ENCODE results near the gene DOP1A. TPM values are rescaled to one million over a fixed set of nuclear protein-coding genes. Genes with fewer than 3 reads are reported as not detected.

DOP1A gene
- total and polyA plus RNA-seq, 2 donors (not counting 1 experiment from before 2014, with no cell fraction given), result 9.4 to 28.3 TPM

GRCh38 chr6:83155794-83156193 lies 88.3 kb downstream of the DOP1A start:
- Mint-ChIP-seq H3K4me3 (no peak overlapping the region), H3K27me3 (no peaks in the 10 kb centered on the region), H3K4me1 (no peaks in the 10 kb centered on the region), H3K27ac (no peak overlapping the region), H3K9me3 (ENCODE audit: insufficient read depth) (no peaks in the 10 kb centered on the region)
- no peak overlapping the region for H3K27ac ChIP-seq (ENCODE audit: low read length in 2 of 2)
- H3K4me3 ChIP-seq (ENCODE audit: control extremely low read depth in 1 of 5, extremely low read depth in 1 of 5, insufficient read depth in 1 of 5, low read depth in 2 of 5, low read length in 4 of 5), result no peak overlapping the region
- CTCF ChIA-PET, result interaction anchor here (1.2 to 1.3 kb wide), 2 partner anchors 10 to 90 kb away, joined by 3 read pairs; no protein-coding TSS in a partner anchor
- H3K4me2 ChIP-seq (replicated peaks; ENCODE audit: low read depth, low read length, poor library complexity, severe bottlenecking), result no peak overlapping the region
- no peaks in the 10 kb centered on the region for H3K79me2 ChIP-seq (ENCODE audit: control insufficient read depth, insufficient read depth, low read length)
- no peak for DNase-seq
- H3K36me3 ChIP-seq (replicated peaks in 1 of 2; ENCODE audit: control extremely low read depth in 1 of 2, control insufficient read depth in 1 of 2, extremely low read depth in 1 of 2, insufficient read depth in 2 of 2, low read length in 1 of 2), result peaks cover 17 to 37% of the 10 kb centered on the region in 2 experiments
- H2AFZ ChIP-seq (ENCODE audit: insufficient read depth, low read depth, low read length, poor library complexity, severe bottlenecking), result no peak overlapping the region
- POLR2A ChIA-PET, result no interaction called here
- no peaks in the 10 kb centered on the region for H3K4me1 ChIP-seq (ENCODE audit: control insufficient read depth in 2 of 2, insufficient read depth in 2 of 2, low read length in 2 of 2)
- WGBS (ENCODE audit: insufficient coverage), result 100% methylated on average over 1 of the region's 2 CpGs
- intact Hi-C loops (cut with micrococcal nuclease), result no loop called here
- H3K9me3 ChIP-seq (ENCODE audit: control extremely low read depth in 1 of 3, control insufficient read depth in 2 of 3, insufficient read depth in 1 of 3, low read length in 2 of 3), result no peaks in the 10 kb centered on the region
- no peaks in the 10 kb centered on the region for H3K27me3 ChIP-seq (replicated peaks in 1 of 4; ENCODE audit: control extremely low read depth in 1 of 4, control insufficient read depth in 3 of 4, insufficient read depth in 4 of 4, low read length in 3 of 4)
- no peak overlapping the region for H3K9ac ChIP-seq (ENCODE audit: low read length)
- TF ChIP-seq CTCF (IDR thresholded peaks at IDR 0.05) (no peak), EZH2 (IDR thresholded peaks at IDR 0.05; ENCODE audit: borderline replicate concordance, insufficient read depth, low read depth, low read length, poor library complexity, severe bottlenecking) (no peak)
- H4K20me1 ChIP-seq (ENCODE audit: control insufficient read depth, insufficient read depth, low read length, poor library complexity, severe bottlenecking), result no peaks in the 10 kb centered on the region
- ATAC-seq (ENCODE audit: low read depth), result no peak

GRCh38 chr6:83160167-83160566 lies 92.7 kb downstream of the DOP1A start:
- CTCF ChIA-PET, result interaction anchor here (1.5 kb wide), 1 partner anchor 45 kb away, joined by 3 read pairs; no protein-coding TSS in a partner anchor
- no peak for TF ChIP-seq EZH2 (IDR thresholded peaks at IDR 0.05; ENCODE audit: borderline replicate concordance, insufficient read depth, low read depth, low read length, poor library complexity, severe bottlenecking)
- no peak for TF ChIP-seq CTCF (IDR thresholded peaks at IDR 0.05)
- Histone ChIP-seq H3K36me3 (replicated peaks in 1 of 2; ENCODE audit: control extremely low read depth in 1 of 2, control insufficient read depth in 1 of 2, extremely low read depth in 1 of 2, insufficient read depth in 2 of 2, low read length in 1 of 2) (peaks cover 8 to 47% of the 10 kb centered on the region in 2 experiments), H3K9ac (ENCODE audit: low read length) (no peak overlapping the region), H3K4me1 (ENCODE audit: control insufficient read depth in 2 of 2, insufficient read depth in 2 of 2, low read length in 2 of 2) (no peaks in the 10 kb centered on the region), H3K4me2 (replicated peaks; ENCODE audit: low read depth, low read length, poor library complexity, severe bottlenecking) (no peak overlapping the region), H3K79me2 (ENCODE audit: control insufficient read depth, insufficient read depth, low read length) (no peaks in the 10 kb centered on the region), H3K9me3 (ENCODE audit: control extremely low read depth in 1 of 3, control insufficient read depth in 2 of 3, insufficient read depth in 1 of 3, low read length in 2 of 3) (no peaks in the 10 kb centered on the region), H3K27me3 (replicated peaks in 1 of 4; ENCODE audit: control extremely low read depth in 1 of 4, control insufficient read depth in 3 of 4, insufficient read depth in 4 of 4, low read length in 3 of 4) (no peaks in the 10 kb centered on the region), H3K27ac (ENCODE audit: low read length in 2 of 2) (no peak overlapping the region), H4K20me1 (ENCODE audit: control insufficient read depth, insufficient read depth, low read length, poor library complexity, severe bottlenecking) (no peaks in the 10 kb centered on the region), H2AFZ (ENCODE audit: insufficient read depth, low read depth, low read length, poor library complexity, severe bottlenecking) (no peak overlapping the region), H3K4me3 (ENCODE audit: control extremely low read depth in 1 of 5, extremely low read depth in 1 of 5, insufficient read depth in 1 of 5, low read depth in 2 of 5, low read length in 4 of 5) (no peak overlapping the region)
- Mint-ChIP-seq H3K9me3 (ENCODE audit: insufficient read depth) (no peaks in the 10 kb centered on the region), H3K4me1 (no peaks in the 10 kb centered on the region), H3K4me3 (no peak overlapping the region), H3K27me3 (no peaks in the 10 kb centered on the region), H3K27ac (no peak overlapping the region)
- ATAC-seq (ENCODE audit: low read depth) (no peak), DNase-seq (no peak)
- POLR2A ChIA-PET, result no interaction called here
- intact Hi-C loops (cut with micrococcal nuclease), result loop anchor here (5.0 kb wide), 1 partner anchor 33 kb away; no protein-coding TSS in a partner anchor
- WGBS (ENCODE audit: insufficient coverage), result 93% methylated on average over 1 of the region's 1 CpG

Data from B cell (primary cell).